Measurements from ENCODE around the gene ACTRT2.

DNA sequence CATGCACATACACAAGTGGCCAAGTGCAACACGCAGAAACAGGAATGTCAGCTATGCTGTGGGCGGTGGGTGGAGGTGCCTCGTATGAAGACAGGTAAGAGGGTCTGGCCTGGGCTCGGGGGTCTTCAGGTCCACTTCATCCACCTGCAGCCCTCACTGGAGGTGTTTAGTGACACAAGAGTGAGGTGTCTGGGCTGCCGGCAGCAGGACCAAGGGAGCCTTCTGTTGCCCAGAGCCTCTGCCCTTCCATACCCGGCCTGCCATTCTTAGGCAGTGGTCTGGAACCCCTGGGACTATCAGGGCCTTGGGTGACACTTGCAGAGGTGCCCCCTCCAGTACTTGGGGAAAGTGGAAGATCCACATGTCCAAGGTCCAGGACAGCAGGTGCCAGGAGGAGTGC lies 21.7 kb upstream of the ACTRT2 start:
- TF ChIP-seq, protein P1, sequence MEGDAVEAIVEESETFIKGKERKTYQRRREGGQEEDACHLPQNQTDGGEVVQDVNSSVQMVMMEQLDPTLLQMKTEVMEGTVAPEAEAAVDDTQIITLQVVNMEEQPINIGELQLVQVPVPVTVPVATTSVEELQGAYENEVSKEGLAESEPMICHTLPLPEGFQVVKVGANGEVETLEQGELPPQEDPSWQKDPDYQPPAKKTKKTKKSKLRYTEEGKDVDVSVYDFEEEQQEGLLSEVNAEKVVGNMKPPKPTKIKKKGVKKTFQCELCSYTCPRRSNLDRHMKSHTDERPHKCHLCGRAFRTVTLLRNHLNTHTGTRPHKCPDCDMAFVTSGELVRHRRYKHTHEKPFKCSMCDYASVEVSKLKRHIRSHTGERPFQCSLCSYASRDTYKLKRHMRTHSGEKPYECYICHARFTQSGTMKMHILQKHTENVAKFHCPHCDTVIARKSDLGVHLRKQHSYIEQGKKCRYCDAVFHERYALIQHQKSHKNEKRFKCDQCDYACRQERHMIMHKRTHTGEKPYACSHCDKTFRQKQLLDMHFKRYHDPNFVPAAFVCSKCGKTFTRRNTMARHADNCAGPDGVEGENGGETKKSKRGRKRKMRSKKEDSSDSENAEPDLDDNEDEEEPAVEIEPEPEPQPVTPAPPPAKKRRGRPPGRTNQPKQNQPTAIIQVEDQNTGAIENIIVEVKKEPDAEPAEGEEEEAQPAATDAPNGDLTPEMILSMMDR (IDR thresholded peaks at IDR 0.05): no peak
- TF ChIP-seq POLR2A (IDR thresholded peaks at IDR 0.05) (no peak), EP300 (IDR thresholded peaks at IDR 0.05) (no peak)
